GM11168 (cell line): ENCODE results near the gene ZNF593.

ENCODE experiments used
- in situ Hi-C: fragments of 300-500 bp; cut with MboI; formaldehyde crosslinking; loops from one replicate; pipeline ENCODE4 v1.12.0; 2022; ENCODE audit warnings: low sequenced_read_pairs; ENCODE audit not compliant: unreplicated experiment

ZNF593 gene

GRCh38 chr1:26145041-26145959 lies 24.4 kb upstream of the ZNF593 start:
- in situ Hi-C loops: loop anchor here (5.0 kb wide), 1 partner anchor 38 kb away; no protein-coding TSS in a partner anchor

- in situ Hi-C loops: loop anchor here (5.0 kb wide), 1 partner anchor 39 kb away; no protein-coding TSS in a partner anchor
Measured at GRCh38 chr1:26145960-26146294, 23.8 kb upstream of the ZNF593 start.

GRCh38 chr1:26148887-26149286 lies 20.8 kb upstream of the ZNF593 start:
- in situ Hi-C loops: loop anchor here (5.0 kb wide), 1 partner anchor 42 kb away; no protein-coding TSS in a partner anchor

GRCh38 chr1:26153966-26154532 lies 15.7 kb upstream of the ZNF593 start:
- in situ Hi-C loops: no loop called here

GRCh38 chr1:26154750-26155149 lies 15.0 kb upstream of the ZNF593 start:
- in situ Hi-C loops: no loop called here

GRCh38 chr1:26155370-26156284 lies 14.1 kb upstream of the ZNF593 start:
- in situ Hi-C loops: no loop called here

GRCh38 chr1:26156285-26157038 lies 13.2 kb upstream of the ZNF593 start:
- in situ Hi-C loops: no loop called here

GRCh38 chr1:26158271-26158907 lies 11.3 kb upstream of the ZNF593 start:
- in situ Hi-C loops: no loop called here

GRCh38 chr1:26158908-26159742 lies 10.6 kb upstream of the ZNF593 start, which contains the start of gene FAM110D:
FAM110D (plus strand) TSS chr1:26159079; CDS start chr1:26161292, 2,213 bp downstream.
- in situ Hi-C loops: no loop called here

GRCh38 chr1:26159743-26160039 lies 10.0 kb upstream of the ZNF593 start:
- in situ Hi-C loops: no loop called here

- in situ Hi-C loops: no loop called here
Measured at GRCh38 chr1:26160527-26161414, 8.9 kb upstream of the ZNF593 start.

- in situ Hi-C loops: no loop called here
Measured at GRCh38 chr1:26161415-26162219, 8.1 kb upstream of the ZNF593 start.

- in situ Hi-C loops: no loop called here
Measured at GRCh38 chr1:26162220-26162709, 7.4 kb upstream of the ZNF593 start.

GRCh38 chr1:26163684-26164035 lies 6.0 kb upstream of the ZNF593 start:
- in situ Hi-C loops: no loop called here

- in situ Hi-C loops: no loop called here
Measured at GRCh38 chr1:26164036-26164860, 5.5 kb upstream of the ZNF593 start.
